ENCODE data around the gene ATP6V1E1. TPM values are rescaled to one million over a fixed set of nuclear protein-coding genes. Genes with fewer than 3 reads are reported as not detected.
A peak's percentile ranks its signal among the peaks of the same experiment; 100 is the strongest.
"Not testable (repeated sequence)": the region's sequence is repeated elsewhere in the genome, so short reads cannot be mapped to it uniquely, and the experiment has no call there.

Gene ATP6V1E1
- total RNA-seq, 1 experiment from 2014 or later, result 112 TPM

GRCh38 chr22:17586831-17587440, 41.6 kb downstream of the ATP6V1E1 start:
- no peak for DNase-seq (ENCODE audit: extremely low read depth, low read depth)

DNA sequence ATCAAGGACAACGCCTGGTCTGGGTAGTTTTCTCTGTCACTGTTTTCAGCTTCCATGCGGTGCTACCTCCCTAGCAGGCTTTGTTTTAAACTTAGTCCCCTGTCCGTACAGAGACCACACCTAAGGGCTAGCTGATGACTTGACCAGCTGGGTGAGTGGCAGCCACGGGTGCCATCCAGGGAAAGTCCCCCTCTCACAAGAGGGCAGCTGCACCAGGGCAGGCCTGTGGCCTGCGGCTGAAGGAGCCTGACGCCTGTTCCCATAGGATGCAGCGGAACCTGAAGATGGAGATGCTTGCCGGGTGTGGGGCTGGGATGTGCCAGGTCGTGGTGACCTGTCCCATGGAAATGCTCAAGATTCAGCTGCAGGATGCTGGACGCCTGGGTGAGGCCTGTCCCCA, 45.4 kb downstream of the ATP6V1E1 start:
- DNase-seq (ENCODE audit: extremely low read depth, low read depth), result no peak

GRCh38 chr22:17581631-17582030, 46.9 kb downstream of the ATP6V1E1 start:
- DNase-seq (ENCODE audit: extremely low read depth, low read depth), result no peak

DNA sequence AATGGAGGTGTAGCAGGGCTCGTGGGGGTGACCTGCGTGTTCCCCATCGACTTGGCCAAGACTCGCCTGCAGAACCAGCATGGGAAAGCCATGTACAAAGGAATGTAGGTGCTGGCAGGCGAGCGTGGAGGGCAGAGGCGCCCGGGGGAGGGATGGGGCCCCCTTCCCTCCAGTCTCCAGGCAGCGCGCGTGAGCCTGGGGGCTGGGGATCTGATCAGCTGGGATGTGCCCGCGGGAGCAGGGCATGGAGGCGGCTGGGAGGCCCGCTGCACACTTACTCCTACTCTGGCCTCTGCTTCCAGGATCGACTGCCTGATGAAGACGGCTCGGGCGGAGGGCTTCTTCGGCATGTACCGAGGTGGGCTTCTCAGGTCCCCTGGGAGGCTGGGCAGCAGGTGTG, 47.5 kb downstream of the ATP6V1E1 start:
- DNase-seq (ENCODE audit: extremely low read depth, low read depth), result no peak

DNA sequence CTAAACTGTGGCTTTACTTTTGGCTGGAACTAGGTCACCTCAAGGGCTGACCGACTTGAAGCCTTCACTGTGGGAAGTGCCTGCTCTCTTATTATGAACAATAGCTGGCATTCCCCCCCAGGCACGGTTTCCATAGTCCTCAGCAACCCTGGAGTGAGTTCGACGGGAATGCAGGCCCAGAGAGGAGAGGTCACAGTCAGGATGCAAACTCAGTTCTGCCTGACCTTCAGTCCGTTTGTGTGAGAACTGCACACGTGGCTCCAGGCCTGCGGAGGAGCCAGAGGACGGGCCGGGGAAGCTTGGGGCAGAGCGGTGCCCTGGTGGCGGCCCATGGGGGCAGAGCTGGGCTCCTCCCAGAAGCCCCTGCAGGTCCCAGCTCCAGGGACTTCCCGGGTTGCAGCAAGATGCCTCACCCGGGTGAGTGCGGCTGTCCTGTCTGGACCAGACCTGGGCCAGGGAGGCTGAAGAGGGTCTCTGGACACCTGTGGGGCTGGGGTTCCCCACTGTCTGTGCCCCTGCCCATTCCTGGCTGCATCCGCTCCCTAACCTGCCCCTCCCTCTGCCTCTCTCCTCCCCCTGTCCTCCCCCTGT, 48.0 kb downstream of the ATP6V1E1 start:
- DNase-seq (ENCODE audit: extremely low read depth, low read depth), result no peak

- no peak for DNase-seq (ENCODE audit: extremely low read depth, low read depth)
These were observed 49.0 kb downstream of the ATP6V1E1 start for GRCh38 chr22:17579535-17579981.

- DNase-seq (ENCODE audit: extremely low read depth, low read depth), result peak; percentile 60
These were observed 50.3 kb downstream of the ATP6V1E1 start for GRCh38 chr22:17578136-17578754.

- DNase-seq (ENCODE audit: extremely low read depth, low read depth), result peak; percentile 93
These were observed 52.1 kb downstream of the ATP6V1E1 start for GRCh38 chr22:17576470-17576869.

DNA sequence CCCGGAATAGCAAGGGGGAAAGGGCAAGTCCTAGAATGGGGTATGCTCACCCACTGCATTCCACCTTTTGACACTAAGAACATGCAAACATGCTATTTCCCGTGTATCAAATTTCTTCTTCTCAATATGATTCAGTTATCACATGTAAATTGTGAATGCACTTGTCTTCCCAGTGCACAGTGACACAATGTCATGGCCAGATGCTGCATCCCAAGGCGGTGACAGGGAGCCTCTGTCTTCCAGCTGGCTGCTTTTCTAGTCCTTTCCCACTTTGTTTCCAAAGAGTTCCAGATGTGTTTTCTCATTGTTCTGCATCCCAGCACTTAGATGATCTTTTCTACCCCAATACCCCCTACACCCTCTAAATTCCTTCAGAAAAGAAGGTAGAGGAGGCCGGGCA, 52.9 kb downstream of the ATP6V1E1 start:
- DNase-seq (ENCODE audit: extremely low read depth, low read depth), result no peak

- no peak for DNase-seq (ENCODE audit: extremely low read depth, low read depth)
These were observed 53.4 kb downstream of the ATP6V1E1 start for GRCh38 chr22:17575151-17575550.

GRCh38 chr22:17570851-17571631, 57.5 kb downstream of the ATP6V1E1 start:
- DNase-seq (ENCODE audit: extremely low read depth, low read depth), result peak; percentile 76

DNA sequence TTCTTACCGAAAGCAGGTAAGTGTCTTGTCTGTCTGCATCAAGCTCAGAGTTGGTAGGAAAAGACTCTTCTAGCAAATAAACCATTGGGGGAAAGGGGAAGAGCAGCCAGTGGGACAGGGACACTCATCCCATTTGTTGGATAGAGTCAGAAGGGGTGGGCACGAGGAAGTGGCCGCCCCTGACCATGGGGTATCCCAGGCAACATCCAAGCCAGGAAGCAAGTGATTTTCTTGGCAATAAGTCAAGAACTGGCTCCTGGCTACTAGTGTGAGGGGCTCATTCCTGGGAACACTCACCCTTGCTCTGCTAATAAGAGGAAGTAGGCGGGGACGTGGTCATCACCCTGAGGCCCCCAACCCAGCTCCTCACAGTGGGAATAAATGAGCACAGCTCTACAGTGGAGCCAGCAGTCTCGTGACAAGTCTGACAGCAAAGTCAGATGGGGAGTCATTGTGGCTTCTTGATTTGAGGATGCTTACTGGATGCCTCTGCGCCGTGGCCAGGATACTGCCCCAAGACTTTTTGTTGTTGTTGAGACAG, 58.5 kb downstream of the ATP6V1E1 start:
- DNase-seq (ENCODE audit: extremely low read depth, low read depth), result no peak

DNA sequence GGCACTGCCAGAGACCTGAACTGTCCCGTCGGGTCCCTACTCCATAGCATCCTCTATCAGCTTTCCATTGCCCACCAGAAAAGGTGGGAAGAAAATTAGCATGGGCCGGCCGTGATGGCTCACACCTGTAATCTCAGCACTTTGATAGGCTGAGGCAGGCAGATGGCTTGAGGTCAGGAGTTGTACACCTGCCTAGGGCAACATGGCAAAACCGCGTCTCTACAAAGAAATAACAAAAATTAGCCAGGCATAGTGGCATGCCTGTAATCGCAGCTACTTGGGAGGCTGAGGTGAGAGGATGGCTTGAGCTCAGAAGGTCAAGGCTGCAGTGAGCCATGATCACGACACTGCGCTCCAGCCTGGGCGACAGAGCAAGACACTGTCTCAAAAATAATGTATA, 61.8 kb downstream of the ATP6V1E1 start:
- no peak for DNase-seq (ENCODE audit: extremely low read depth, low read depth)

GRCh38 chr22:17566016-17566687, 62.4 kb downstream of the ATP6V1E1 start:
- not testable (repeated sequence) for DNase-seq (ENCODE audit: extremely low read depth, low read depth)

- DNase-seq (ENCODE audit: extremely low read depth, low read depth), result no peak
These were observed 64.6 kb downstream of the ATP6V1E1 start for GRCh38 chr22:17563936-17564391.

DNA sequence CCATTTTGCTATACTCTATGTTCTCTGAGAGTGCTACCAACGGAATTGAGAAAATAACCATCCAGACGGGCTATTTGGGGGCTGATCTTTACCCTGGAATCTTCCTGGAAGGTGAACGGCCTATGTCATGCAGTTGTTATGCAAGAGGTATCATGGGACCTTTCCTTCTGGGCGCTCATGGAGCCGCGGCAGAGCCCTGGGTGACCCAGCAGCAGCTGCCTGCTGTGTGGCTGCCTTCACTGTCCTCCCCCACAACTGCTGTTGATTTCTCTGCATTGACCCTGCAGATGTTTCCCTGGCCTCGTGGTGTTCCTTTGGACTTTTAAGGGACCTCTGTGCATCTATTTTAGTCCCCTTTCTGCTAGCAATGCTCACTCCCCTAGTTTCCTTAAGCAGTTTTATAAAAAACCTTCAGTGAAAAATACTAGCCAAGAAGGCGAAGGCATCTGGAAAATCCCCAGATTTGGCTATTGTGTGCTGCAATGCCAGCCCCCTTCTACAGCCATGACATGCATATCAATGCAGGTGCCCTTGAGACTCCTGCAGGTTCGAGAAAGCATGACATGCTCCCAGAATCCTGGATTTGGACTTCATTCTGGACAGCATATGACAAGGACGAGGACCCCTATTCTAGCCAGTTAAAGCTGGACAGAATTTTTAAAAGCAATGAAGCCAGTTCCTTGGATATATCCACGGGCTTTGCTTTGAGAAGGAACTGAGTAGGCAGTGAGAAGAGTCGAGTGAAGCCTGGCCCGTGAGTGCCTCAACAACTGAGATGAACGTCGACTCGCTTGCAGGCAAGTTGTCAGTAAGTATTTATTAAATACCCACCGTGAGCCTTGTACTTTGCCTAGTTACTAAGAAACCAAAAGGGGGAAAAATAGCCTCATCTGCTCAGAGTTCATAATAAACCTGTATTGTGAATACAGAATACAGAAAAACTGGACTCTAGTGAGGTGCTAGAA, 65.4 kb downstream of the ATP6V1E1 start, which contains the start of gene SLC25A18:
Gene SLC25A18, plus strand, starts transcription at position 593 of the 965 bp plus-strand sequence. CDS start 16,447 bp downstream, outside the sequence.
- DNase-seq (ENCODE audit: extremely low read depth, low read depth), result no peak

GRCh38 chr22:17559188-17559587, 69.4 kb downstream of the ATP6V1E1 start:
- no peak for DNase-seq (ENCODE audit: extremely low read depth, low read depth)

- DNase-seq (ENCODE audit: extremely low read depth, low read depth), result no peak
These were observed 73.7 kb downstream of the ATP6V1E1 start for GRCh38 chr22:17554814-17555213.

DNA sequence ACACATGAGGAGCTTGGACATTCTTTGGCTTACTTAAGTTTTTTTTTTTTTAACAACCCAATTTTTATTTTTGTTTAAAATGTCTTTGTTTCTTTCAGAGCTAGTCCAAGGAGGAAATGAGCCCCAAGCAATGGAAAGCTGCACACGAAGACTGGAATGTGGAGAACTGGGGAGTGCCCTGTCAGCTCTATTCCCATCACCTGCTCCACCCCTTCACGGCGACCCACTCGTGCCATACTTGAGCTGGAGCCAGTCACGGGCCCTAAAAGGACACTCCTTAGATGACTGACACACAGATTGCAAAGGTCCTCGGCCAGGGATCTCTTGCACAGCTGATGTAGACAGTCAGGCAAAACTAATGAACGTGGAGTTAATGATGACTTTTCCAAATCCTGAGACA, 75.8 kb downstream of the ATP6V1E1 start:
- no peak for DNase-seq (ENCODE audit: extremely low read depth, low read depth)

Data from NCI-H460 (cell line).